ENCODE results near the gene NAPA.

The NAPA gene

GRCh38 chr19:47521473-47522180 lies 6.8 kb upstream of the NAPA start:
- DNase-seq (ENCODE audit: low spot score): no peak

DNA sequence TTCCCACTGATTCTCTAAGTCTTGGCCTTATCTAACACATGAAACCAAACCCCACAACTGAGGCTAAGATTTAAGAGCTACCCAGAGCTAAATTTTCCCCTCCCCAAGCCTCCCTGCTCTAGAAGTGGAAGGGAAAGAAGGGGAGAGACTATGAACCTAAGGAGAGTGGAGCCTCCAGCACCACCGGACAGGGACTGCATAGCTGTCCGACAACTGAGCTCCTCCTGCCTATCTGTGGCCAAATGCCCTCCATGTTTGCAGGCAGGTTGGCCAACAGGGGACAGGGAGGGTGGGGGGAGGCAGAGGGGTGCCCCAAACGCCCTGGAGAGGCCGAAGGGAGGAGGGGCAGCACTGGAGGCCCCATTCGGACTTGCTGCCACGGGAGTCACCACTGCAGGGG lies 6.0 kb upstream of the NAPA start:
- no peak for DNase-seq (ENCODE audit: low spot score)

DNA sequence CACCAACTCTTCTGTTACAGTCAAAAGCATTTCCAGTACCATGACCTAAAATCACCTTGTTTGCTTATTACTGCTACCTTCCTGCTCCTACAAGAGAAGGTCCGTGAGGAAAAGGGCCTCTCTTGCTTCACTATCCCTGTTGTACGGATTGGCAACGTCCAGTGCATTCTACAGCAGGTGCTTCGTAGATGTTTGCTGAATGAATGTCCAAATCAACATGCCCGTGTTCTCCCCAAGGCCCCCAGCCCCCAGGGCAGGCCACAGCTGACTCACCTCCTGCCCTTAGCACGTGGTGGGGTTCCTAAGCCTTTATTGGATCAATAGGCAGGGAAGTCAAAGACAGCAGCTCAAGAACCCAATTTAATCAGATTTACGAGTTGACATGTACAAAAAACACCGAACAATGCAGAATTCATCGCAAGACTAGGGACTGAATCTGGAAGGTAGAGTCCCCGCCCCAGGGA lies 5.5 kb upstream of the NAPA start:
- DNase-seq (ENCODE audit: low spot score): no peak

- no peak for DNase-seq (ENCODE audit: low spot score)
Observed at GRCh38 chr19:47518854-47519253, 4.0 kb upstream of the NAPA start.

DNA sequence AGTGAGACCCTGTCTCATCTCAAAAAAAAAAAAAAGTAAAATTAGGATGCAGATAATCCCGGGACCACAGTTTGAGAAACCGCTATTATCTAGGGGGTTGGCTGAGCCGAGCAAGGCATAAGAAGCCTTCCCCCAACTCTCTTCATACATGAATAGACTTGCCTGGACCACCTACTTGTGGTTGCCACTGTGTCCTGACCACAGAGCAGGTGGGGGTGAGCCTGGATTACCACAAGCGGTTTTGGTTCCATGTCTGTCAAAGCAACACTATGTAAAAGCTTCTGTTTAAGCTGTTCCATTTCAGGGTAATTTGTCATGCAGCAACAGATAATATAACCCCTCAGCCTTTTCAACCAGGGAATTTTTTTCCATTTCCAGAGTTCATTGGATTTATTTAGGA lies 3.3 kb upstream of the NAPA start:
- no peak for DNase-seq (ENCODE audit: low spot score)

DNA sequence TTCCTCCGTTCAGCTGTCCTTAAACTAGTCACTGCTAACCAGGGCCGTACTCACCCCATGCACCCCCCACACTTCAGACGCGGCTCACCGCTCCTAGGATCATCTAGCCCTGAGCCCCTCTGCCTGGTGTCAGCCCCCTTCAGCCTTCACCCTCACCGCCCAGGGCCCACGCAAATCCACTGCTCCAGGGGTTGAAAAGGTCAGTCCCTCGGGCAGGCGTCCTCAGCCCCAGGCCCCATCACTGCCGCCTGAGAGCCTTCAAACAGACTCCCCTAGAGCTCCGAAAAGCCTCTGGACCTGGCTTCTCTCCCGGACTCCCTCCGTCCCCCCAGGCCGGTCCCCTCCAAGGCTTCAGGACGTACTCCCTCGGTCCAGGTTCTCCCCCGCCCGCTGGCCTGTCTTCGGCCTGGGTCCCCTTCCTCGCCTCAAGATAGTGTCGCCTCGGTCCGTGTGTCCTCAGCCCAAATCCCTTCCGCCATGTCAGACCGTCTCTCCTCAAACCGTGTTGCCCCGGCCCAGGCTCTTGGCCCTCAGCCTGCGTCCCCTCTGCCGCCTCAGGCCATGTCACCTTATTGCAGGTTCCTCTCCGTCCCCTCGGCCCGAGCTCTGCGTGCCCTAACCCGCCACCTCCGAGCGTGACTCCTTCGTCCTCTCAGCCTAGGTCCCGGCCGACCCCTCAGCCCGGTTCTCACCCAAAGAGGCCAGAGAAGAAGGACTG lies 553 bp downstream of the NAPA start:
- no peak for DNase-seq (ENCODE audit: low spot score)

DNA sequence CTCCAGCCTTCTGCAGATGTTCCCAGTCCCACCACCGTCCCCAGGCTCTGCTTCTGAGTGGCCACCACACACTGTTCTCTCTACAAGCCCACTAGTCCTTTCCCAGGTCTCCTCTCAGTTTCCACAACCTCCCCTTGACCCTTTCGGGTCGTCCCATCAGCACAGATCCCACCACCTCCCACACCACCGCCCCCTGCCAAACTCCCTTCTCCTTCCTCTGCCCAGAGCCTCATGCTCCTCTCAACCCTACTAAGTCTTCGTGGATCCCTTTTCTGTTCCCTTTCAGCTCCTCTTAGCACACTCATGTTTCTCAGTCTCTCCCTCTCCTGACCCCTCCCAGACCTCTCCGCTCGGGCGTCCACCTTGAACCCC lies 1.9 kb downstream of the NAPA start:
- DNase-seq (ENCODE audit: low spot score): no peak

DNA sequence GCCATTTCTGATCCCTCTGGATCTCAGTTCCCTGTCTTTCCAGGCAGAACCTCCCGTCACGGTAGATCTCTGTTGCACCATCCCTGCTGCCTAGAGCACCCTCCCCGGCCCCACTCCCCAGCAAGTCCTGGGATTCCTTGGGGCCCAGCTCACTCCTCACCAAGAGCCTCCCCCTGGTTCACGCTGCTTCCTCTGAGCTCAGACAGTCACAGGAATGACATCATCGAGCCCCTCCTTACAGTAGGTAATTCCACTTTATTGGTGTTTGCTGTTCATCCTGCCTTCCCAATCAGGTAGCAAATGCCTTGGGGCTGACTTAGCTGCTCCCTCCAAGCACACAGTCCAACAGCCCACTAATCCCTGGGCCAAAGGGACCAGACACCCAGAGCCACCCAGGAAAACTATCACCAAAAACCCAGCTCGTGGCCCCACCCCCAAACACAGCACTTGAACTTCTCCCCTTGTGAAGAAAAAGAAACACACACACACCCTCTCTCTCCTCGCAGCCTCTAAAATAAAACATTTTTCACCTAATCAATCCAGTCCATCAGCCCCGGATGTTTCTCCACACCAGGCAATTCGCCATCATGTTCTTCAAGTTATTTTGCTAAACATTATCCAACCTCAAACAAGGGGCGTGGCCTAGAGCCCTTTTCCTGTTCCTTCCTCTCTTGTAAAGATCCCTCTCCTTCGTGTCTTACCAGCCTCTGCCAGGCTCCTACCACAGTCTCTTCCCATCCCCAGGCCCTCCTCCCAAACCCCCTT lies 2.5 kb downstream of the NAPA start:
- DNase-seq (ENCODE audit: low spot score): no peak

DNA sequence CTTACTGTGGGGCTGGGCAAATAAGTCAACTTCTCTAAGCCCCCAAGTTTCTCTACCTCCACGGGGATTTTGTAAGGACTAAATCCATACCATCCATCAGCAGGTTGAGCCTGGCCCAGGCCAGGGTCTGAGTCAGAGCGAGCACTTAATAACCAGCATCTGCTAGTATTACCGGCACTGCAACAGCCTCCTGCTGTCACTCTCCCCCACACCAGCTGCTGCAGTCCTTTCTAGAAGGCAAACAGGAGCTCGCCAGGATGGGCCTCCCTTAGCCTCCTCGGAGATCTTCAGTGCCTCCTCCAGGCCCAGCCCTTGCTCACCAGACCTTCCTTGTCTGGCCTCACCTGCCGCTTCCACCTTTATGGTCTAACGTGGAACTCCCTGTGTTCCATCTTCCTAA lies 3.2 kb downstream of the NAPA start:
- DNase-seq (ENCODE audit: low spot score): no peak

DNA sequence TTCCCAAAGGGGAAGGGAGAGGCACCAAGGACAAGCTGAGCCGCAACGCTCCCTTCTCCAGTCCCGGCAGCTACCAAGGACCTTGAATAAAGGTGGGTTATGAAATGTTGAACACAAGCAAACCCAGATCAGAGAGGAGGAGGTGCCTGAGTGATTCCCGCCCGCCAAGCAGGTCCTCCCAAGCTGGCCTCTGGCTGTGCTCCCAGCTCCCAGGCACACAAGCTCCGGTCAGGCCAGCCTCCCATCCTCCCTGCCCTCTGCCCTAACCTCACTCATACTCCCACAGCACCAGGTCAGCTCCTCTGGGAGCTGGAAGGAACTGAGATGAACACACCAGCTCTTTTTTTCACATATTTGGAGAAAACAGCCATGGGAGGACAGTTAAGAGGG lies 3.7 kb downstream of the NAPA start:
- no peak for DNase-seq (ENCODE audit: low spot score)

DNA sequence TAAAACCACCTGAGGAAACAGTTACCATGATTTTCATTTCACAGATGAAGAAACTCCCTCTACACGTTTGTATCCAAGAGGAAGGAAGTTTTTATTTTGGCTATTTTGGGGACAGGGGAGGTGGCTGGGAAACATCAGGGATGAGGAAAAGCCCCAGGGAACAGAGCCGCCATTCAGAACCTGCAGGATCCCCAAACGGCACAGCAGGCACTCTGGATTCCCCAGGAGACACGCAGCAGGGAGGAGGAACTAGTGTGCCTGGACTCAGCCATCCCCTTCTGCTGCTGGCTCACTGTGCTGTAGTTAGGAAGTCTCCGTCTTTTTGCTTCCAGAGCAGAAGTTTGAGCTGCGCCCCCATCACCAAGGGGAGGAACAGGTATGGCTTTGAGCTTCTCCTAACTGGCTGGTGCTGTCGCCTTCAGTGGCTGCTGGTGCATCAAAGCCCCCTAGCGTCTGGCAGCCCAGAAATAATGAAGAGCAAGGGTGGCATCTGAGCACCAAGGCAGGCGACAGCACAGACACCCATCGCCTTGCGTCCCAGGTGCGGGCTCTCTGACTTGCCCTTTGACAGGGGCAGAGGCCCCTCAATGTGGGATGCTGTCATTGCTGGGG lies 4.2 kb downstream of the NAPA start:
- DNase-seq (ENCODE audit: low spot score): no peak

DNA sequence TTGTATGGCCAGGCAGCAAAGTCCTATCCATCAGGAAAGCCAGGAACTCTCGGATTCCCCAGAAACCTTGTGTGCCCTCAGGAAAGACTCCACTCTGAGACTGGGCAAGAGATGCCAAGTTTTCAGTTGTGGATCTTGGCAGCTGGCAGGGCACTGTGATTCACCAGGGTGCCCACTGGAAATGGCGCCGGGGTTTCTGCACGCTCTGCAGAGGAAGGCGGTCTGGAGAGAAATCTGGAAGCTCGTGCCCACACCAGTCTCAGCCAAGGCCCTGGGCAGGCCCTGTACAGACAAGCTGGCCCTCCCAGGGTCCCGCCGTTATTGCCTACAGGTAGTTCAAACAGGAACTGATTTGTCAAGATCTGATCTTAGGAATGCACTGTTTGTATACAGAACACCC lies 4.9 kb downstream of the NAPA start:
- no peak for DNase-seq (ENCODE audit: low spot score)

DNA sequence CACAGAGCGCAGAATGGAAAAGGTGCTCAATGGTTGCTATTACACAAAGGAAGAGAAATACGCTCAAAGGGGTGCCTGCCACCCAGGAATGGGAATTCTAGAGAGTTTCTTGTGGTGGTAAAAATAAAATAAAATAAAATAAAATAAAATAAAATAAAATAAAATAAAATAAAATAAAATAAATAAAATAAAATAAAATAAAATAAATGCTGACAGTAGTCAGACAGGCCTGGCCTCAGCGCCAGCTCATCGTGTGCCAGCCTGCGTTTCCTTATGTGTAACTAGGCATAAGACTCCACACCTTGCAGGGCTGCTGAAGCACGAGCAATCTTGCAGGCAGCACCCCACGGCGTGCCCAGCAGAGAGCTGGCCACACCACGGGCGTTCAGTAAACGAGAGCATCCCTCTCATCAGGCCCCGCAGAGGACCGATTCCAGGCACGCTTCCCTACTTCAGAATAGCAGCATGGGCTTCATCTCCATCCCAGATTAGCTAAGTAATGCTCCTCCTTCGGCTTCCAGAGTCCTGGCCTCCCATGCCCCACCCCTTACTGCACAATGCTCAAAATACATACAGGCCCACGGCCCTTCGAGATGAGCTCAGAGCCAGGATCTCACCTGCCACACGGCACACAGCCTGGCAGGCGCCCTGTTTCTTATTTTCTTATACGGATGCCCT lies 5.6 kb downstream of the NAPA start:
- DNase-seq (ENCODE audit: low spot score): no peak

- DNase-seq (ENCODE audit: low spot score): no peak
Observed at GRCh38 chr19:47508721-47509120, 6.1 kb downstream of the NAPA start.

DNA sequence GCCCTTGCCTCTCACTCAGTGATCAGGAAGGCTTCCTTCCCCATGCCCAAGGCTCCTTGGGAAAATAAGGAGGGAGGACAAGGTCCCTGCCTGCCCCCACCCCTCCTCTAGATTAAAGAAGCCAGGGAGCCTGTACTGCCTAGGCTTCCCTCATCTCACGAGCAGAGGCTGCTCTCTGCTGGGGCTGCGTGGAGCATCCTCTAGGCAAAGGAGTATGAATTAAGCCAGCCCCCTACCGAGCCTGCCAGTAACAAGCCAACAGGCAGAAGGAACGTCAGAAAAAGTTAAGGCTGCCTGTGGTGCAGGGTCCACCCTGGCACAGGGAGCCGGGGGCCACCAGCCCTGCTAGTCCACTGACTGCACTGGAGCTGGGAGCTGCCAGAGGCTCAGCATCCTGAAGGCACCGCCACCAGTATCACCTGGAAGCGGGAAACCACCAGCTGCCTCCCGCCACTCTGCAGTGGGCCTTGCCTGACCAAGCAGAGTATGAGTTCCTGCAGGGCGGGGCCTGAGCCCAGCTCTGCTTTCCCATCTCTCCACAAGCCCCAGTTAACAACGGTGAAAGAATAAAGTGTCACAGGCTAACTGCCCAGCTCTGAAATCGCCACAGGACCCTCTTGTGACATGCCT lies 6.8 kb downstream of the NAPA start:
- no peak for DNase-seq (ENCODE audit: low spot score)

DNA sequence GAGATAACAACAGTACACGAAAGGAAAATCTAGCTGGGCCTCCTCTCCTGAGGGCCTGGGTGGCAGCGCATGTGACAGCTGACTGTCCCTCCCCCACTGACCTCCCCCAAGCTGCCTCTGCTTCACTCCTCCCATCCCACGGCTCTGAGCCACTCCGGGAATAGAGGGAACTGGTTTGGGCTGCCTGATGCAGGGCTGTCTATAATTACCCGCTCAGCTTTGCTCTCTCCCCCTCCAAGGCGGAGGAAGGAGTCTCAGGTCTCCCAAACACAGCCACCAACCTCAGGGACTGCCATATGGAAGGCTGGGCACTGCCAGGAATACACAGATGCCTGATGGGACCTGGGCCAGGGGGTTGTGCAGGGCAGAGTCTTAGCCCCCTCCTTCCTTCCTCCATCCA lies 7.9 kb downstream of the NAPA start:
- no peak for DNase-seq (ENCODE audit: low spot score)

- DNase-seq (ENCODE audit: low spot score): no peak
Observed at GRCh38 chr19:47506459-47506858, 8.4 kb downstream of the NAPA start.

- no peak for DNase-seq (ENCODE audit: low spot score)
Observed at GRCh38 chr19:47505506-47505905, 9.4 kb downstream of the NAPA start.

- DNase-seq (ENCODE audit: low spot score): no peak
Observed at GRCh38 chr19:47503826-47504150, 11.1 kb downstream of the NAPA start.

GRCh38 chr19:47503130-47503825 lies 11.6 kb downstream of the NAPA start:
- no peak for DNase-seq (ENCODE audit: low spot score)

Data from SW480 (cell line).